HG03108 (cell line): Measurements from ENCODE around the gene PRKCH.

Source experiments
- ATAC-seq: cut with Tn5 transposase; IDR thresholded peaks from one replicate; pipeline ENCODE4 v1.9.1; 2021; ENCODE audit warnings: moderate library complexity; ENCODE audit not compliant: unreplicated experiment

Gene PRKCH

DNA sequence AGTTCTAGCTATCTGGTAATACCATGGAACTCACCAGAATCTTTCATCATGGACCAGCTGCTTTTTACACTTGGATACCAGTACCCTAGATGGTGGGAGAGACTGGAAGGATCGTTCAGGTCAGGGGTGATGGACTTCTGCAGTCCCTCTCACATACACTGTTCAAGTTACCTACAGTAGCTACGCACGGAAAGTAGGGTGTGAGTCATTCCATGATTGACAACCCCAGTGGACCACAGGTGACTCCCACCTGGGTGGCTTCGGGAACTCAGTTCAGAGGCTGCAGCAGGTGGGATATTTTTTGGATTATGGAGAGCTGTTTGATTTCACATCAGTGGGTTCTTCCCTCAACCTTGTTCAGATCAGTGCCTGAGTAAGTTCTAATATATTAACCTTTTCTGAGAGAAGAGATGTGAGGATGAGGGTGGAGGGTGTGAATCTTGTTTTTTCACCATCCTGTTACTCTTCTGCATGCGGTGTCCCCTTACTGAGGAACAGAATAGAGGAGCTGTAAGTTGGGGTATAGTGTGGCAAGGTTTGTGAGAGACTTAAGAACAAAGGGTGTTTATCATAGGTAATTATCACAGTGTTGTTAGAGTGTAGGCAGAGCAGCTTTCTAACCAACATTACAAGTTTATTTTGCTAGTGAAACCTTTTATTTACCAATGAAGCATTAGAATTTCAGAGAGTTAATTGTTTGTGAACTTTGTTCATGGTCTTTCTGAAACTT, 39.6 kb downstream of the PRKCH start:
- ATAC-seq, result no peak

- no peak for ATAC-seq
Measured at GRCh38 chr14:61362072-61362750, 40.8 kb downstream of the PRKCH start.

- ATAC-seq, result no peak
Measured at GRCh38 chr14:61364243-61364642, 42.9 kb downstream of the PRKCH start.

DNA sequence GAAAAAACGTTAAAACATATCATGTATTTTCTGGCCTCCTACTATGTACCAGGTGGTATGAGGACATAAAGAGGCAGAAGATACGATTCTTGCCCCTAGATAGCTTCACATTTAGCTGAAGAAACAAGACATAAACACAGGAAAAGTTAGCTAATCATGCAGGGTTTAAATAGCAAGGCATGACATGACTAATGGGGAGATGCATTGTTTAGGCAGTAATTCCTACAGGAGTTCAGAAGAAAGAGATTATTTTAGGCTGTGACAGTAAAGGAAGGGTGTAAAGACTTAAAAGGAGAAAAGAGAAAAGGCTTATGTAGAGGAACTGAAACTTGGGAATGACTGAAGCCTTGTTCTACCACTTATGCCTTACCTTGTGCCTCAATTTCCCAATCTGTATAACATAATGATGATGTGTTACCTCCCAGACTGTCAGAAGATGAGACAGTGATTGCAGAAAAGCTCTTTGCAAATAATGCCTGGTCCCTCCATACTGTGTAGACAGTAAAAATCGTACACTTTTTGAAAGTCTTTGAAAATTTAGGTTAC, 44.4 kb downstream of the PRKCH start:
- ATAC-seq, result no peak

DNA sequence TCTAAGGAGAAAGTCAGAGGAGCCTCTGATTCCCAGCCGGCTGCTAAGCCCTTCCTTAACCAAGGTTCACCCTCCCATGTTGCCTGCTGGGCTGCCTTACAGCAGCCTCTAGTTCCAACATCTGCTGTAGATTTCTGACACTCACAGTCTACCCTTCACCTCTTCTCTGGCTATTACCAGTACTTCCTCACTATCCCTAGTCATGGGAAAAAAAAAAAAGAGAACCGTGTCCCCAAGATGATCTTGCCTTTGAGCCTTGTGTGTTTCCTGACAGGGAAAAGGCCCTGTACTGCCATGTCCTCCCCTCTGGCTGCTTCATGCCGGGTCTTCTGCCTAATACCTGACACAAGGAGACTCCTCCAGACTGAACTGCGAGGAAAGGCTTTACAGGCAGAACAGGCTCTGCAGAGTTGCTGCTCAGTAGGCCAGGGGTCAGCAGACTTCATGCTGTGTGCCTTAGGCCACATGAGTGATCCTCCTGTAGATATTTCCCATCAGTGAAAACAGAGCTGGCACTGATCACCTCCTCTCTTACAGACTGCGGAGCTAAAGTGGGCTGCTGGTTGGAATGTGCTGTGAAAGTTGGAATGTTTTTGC, 46.8 kb downstream of the PRKCH start:
- ATAC-seq, result no peak

DNA sequence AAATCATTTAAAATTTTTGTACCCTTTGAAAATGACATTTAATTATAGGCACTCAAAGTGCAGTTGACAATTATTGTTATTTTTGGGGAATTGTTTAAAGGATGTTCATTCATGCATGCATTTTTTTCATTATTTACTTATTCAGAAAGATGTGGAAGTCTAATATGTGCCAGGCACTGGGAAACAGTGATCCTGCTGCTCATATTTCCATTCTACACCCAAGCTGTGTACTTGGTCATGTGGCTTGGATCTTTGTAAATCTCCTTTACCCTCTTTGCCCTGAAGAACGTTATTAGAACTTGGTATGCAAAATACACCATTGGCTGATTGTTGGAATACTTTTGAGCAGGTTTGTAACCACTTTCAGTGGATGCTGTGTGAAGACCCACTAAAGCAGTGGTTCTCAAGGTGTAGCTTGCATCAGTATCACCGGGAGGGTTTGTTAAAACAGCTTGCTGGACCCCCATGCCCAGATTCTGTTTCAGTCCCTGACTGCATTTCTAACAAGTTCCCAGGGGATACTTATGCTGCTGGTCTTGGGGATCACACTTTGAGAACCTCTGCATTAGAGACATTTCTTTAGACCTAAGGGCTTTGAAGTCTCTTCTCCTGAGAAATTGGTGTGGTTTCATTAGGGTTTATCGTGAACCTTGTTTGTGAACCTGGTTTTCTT, 47.5 kb downstream of the PRKCH start:
- ATAC-seq, result no peak

DNA sequence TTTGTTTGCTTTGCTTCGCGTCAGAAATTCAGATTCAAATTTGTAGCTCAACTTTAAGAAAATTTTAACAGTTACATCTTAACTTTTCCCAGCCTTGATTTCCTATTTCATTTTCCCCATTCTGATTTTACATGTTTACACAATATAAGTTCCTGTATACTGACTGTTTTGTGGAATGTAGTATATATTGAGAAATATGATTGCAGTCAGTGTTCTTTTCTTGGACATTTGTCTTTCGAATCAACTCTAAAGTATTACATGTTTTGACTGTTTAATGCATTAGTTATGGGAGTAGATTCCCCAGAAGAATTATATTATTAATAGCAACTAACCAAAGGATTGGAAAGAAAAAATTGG, 48.1 kb downstream of the PRKCH start:
- ATAC-seq, result no peak

GRCh38 chr14:61372379-61372778, 51.0 kb downstream of the PRKCH start:
- ATAC-seq, result no peak

DNA sequence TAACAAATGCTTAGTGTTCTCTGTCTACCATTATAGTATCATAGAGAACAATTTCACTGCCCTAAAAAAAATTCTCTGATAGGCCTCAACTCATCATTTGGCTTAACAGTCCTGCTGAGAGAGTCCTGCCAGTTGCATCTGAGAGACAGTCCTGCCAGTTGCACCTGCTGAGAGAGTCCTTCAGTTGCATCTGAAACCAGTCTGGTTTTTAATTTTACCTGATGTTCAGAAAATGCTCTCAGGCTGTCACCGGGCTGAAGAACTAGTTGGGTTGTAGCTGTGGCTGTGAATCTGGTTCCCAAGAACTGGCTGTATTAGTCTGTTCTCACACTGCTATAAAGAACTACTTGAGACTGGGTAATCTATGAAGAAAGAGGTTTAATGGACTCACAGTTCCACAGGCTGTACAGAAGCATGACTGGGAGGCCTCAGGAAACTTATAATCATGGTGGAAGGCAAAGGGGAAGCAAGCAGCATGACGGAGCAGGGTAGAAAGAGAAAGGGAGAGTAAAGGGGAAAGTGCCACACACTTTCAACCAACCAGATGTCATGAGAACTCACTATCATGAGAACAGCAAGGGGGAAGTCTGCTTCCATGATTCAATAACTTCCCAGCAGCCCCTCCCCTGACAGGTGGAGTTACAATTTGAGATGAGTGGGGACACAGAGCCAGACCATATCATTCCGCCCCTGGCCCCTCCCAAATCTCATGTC, 51.6 kb downstream of the PRKCH start:
- no peak for ATAC-seq

- ATAC-seq, result no peak
Measured at GRCh38 chr14:61374284-61374683, 52.9 kb downstream of the PRKCH start.

DNA sequence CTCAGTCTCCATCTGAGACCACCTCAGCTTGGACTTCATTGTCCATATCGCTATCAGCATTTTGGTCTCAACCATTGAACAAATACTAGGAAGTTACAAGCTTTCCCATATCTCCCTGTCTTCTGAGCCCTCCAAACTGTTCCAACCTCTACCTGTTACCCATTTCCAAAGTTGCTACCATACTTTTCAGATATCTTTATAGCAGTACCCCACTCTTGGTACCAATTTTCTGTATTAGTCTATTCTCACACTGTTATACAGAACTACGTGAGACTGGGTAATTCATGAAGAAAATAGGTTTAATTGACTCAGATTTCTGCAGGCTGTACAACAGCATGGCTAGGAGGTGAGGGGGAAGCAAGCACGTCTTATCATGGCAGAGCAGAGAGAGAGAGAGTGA, 53.8 kb downstream of the PRKCH start:
- no peak for ATAC-seq

- ATAC-seq, result no peak
Measured at GRCh38 chr14:61376314-61376713, 54.9 kb downstream of the PRKCH start.

- ATAC-seq, result no peak
Measured at GRCh38 chr14:61377749-61378148, 56.4 kb downstream of the PRKCH start.

- no peak for ATAC-seq
Measured at GRCh38 chr14:61379639-61380184, 58.3 kb downstream of the PRKCH start.

GRCh38 chr14:61380984-61381383, 59.6 kb downstream of the PRKCH start:
- no peak for ATAC-seq

GRCh38 chr14:61381553-61381952, 60.2 kb downstream of the PRKCH start:
- no peak for ATAC-seq

- no peak for ATAC-seq
Measured at GRCh38 chr14:61382842-61383241, 61.5 kb downstream of the PRKCH start.

DNA sequence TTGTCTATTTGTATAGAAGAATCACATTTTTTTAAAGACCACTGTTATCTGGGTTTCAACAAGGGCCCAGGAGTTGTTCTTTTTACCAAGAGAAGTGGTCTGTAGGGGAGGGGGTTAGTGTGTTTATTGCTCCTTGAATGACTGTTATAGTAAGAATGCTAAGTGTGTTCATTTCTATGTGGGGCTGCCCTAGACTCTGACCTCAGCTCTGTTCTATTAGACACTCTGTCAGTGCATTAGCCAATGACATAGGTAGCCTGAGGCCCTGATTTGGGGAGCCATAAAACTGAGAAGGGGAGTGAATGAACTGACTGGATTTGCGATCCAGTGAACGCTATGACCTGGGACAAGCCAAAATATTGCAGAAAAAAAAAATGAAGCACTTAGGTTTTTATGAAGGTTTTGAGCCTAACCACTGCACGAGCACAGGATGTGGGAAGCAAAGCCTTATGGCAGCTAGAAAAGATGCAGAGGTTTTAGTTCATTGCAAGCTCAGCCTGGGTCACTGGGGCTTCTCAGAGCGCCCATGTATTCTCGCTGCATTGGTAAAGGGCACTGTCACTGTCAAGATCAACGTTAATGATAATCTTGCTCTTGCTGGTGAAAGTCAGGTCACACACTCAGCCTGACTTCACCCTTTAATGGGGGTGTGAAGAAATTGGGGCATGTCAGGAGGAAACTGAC, 63.8 kb downstream of the PRKCH start:
- ATAC-seq, result no peak

- no peak for ATAC-seq
Measured at GRCh38 chr14:61386173-61386772, 64.9 kb downstream of the PRKCH start.

DNA sequence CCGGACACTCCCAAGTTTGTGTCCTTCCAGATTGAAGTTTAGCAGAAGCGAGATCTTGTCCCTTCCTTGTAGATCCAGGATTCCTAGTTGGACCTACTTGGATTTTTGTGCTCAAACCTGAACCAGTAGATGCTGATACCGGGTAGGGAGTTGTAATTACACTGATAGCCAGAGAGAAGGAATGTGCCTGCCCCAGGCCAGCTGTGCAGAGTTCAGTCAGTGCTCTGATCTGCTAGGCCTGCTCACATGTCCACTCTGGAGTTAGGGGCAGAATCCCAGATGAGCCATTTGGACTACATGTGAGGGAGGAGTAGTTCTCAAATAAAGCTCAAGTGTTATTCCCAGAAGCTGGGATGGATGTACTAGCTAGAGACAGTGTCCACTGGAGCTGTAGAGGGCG, 65.7 kb downstream of the PRKCH start:
- ATAC-seq, result no peak
